Hindlimb muscle (tissue), 1 donor: ENCODE results near the gene TLNRD1. TPM values are rescaled to one million over a fixed set of nuclear protein-coding genes. Genes with fewer than 3 reads are reported as not detected.
"Not testable (repeated sequence)": the region's sequence is repeated elsewhere in the genome, so short reads cannot be mapped to it uniquely, and the experiment has no call there.

Source experiments
- DNase-seq: peaks from one replicate; pipeline ENCODE4 v3.0.0-alpha.2; 2013
- polyA plus RNA-seq: library from polyadenylated mRNA; unstranded; fragments of 120-200 nt; gene quantifications from one replicate; pipeline ENCODE4 v1.2.1, GENCODE V29; 2013; ENCODE audit not compliant: insufficient read length

Gene TLNRD1
- polyA plus RNA-seq: 14.3 TPM

GRCh38 chr15:81000624-81001151 lies at the start of gene TLNRD1:
Gene TLNRD1, plus strand, starts transcription at chr15:81000923. Its CDS starts 1,349 bp downstream, at chr15:81002272.
- peak; percentile 91 for DNase-seq

GRCh38 chr15:80951941-80952340 lies 48.8 kb upstream of the TLNRD1 start:
- no peak for DNase-seq

- no peak for DNase-seq
Observed at GRCh38 chr15:80953001-80953952, 47.4 kb upstream of the TLNRD1 start.

GRCh38 chr15:80953953-80954778 lies 46.6 kb upstream of the TLNRD1 start:
- DNase-seq: no peak

GRCh38 chr15:80955571-80956452 lies 44.9 kb upstream of the TLNRD1 start:
- not testable (repeated sequence) for DNase-seq

GRCh38 chr15:80957556-80957955 lies 43.2 kb upstream of the TLNRD1 start:
- no peak for DNase-seq

GRCh38 chr15:80957976-80958375 lies 42.7 kb upstream of the TLNRD1 start:
- no peak for DNase-seq

- DNase-seq: no peak
Observed at GRCh38 chr15:80958818-80959495, 41.8 kb upstream of the TLNRD1 start.

- not testable (repeated sequence) for DNase-seq
Observed at GRCh38 chr15:80965454-80965853, 35.3 kb upstream of the TLNRD1 start.

GRCh38 chr15:80966431-80967197 lies 34.1 kb upstream of the TLNRD1 start:
- DNase-seq: no peak

- no peak for DNase-seq
Observed at GRCh38 chr15:80967451-80967850, 33.3 kb upstream of the TLNRD1 start.

- no peak for DNase-seq
Observed at GRCh38 chr15:80967991-80968510, 32.7 kb upstream of the TLNRD1 start.

- no peak for DNase-seq
Observed at GRCh38 chr15:80969316-80969715, 31.4 kb upstream of the TLNRD1 start.

GRCh38 chr15:80970018-80970657 lies 30.6 kb upstream of the TLNRD1 start:
- peak; percentile 70 for DNase-seq

GRCh38 chr15:80970658-80971057 lies 30.1 kb upstream of the TLNRD1 start:
- DNase-seq: no peak

GRCh38 chr15:80971143-80971542 lies 29.6 kb upstream of the TLNRD1 start:
- no peak for DNase-seq

GRCh38 chr15:80972276-80972675 lies 28.4 kb upstream of the TLNRD1 start:
- DNase-seq: no peak

- DNase-seq: no peak
Observed at GRCh38 chr15:80974914-80975313, 25.8 kb upstream of the TLNRD1 start.

- DNase-seq: no peak
Observed at GRCh38 chr15:80976851-80977250, 23.9 kb upstream of the TLNRD1 start.

GRCh38 chr15:80977627-80978036 lies 23.1 kb upstream of the TLNRD1 start:
- DNase-seq: peak; percentile 66
